ENCODE data around the gene TMC3.

The TMC3 gene

GRCh38 chr15:81316267-81316666 lies 57.7 kb downstream of the TMC3 start:
- no peak for DNase-seq

- no peak for DNase-seq
Measured at GRCh38 chr15:81315452-81316175, 58.4 kb downstream of the TMC3 start.

GRCh38 chr15:81314378-81314777 lies 59.6 kb downstream of the TMC3 start:
- no peak for DNase-seq

GRCh38 chr15:81313686-81314085 lies 60.3 kb downstream of the TMC3 start:
- no peak for DNase-seq

- DNase-seq = no peak
Measured at GRCh38 chr15:81312790-81313543, 61.0 kb downstream of the TMC3 start.

- no peak for DNase-seq
Measured at GRCh38 chr15:81311752-81312464, 62.1 kb downstream of the TMC3 start.

- no peak for DNase-seq
Measured at GRCh38 chr15:81310480-81310879, 63.5 kb downstream of the TMC3 start.

GRCh38 chr15:81309647-81310450 lies 64.2 kb downstream of the TMC3 start:
- no peak for DNase-seq

GRCh38 chr15:81308260-81308659 lies 65.8 kb downstream of the TMC3 start:
- DNase-seq = no peak

GRCh38 chr15:81304226-81304625 lies 69.8 kb downstream of the TMC3 start:
- DNase-seq = no peak

GRCh38 chr15:81303244-81304225 lies 70.5 kb downstream of the TMC3 start:
- DNase-seq = no peak

GRCh38 chr15:81302701-81303109 lies 71.3 kb downstream of the TMC3 start:
- no peak for DNase-seq

GRCh38 chr15:81301815-81302399 lies 72.1 kb downstream of the TMC3 start:
- DNase-seq = no peak

- DNase-seq = no peak
Measured at GRCh38 chr15:81301385-81301784, 72.6 kb downstream of the TMC3 start.

- no peak for DNase-seq
Measured at GRCh38 chr15:81299630-81300273, 74.3 kb downstream of the TMC3 start.

- DNase-seq = no peak
Measured at GRCh38 chr15:81299156-81299555, 74.9 kb downstream of the TMC3 start.

- DNase-seq = no peak
Measured at GRCh38 chr15:81298611-81299010, 75.4 kb downstream of the TMC3 start.

GRCh38 chr15:81297603-81298575 lies 76.1 kb downstream of the TMC3 start:
- no peak for DNase-seq

- no peak for DNase-seq
Measured at GRCh38 chr15:81297147-81297572, 76.9 kb downstream of the TMC3 start.

Measured in activated CD8-positive, alpha-beta memory T cell treated with anti-CD3 and anti-CD28 coated beads, Interleukin-2, amount 50 U/mL, for 48 hours (primary cell).